Upper lobe of left lung (tissue), 4 donors: ENCODE results near the gene GCSH.

Source experiments
- CTCF ChIP-seq, 6 experiments: fragments of 450-650 bp in 4 of 6; fragments of 200-600 bp in 2 of 6; sonication (generic) in 2 of 6; IDR thresholded peaks; one replicate each; pipeline ENCODE4 v1.5.1; 2016 to 2019; ENCODE audit warnings: antibody characterized with exemption in 6 of 6
- POLR2AphosphoS5 ChIP-seq, 2 donors: sonication (generic); formaldehyde crosslinking; IDR thresholded peaks; one replicate each; pipeline ENCODE4 v1.5.1; 2017; ENCODE audit warnings: antibody characterized with exemption in 2 of 2

GRCh38 chr16:81073560-81074330, 22.4 kb downstream of the GCSH start:
- no peak for TF ChIP-seq POLR2AphosphoS5 (IDR thresholded peaks at IDR 0.05)
- no peak for TF ChIP-seq CTCF (IDR thresholded peaks at IDR 0.05)
